Chondrocyte (in vitro differentiated cells): Measurements from ENCODE around the gene ICOSLG. TPM values are rescaled to one million over a fixed set of nuclear protein-coding genes. Genes with fewer than 3 reads are reported as not detected.
"Not testable (repeated sequence)": the region's sequence is repeated elsewhere in the genome, so short reads cannot be mapped to it uniquely, and the experiment has no call there.

Source experiments
- DNase-seq: peaks from one replicate; pipeline ENCODE4 v3.0.0; 2021; ENCODE audit warnings: mixed read lengths, low spot score
- H3K27ac Mint-ChIP-seq: one replicate; pipeline ENCODE4 v1.8.0; 2021; ENCODE audit warnings: mild to moderate bottlenecking, moderate library complexity, mixed read lengths; ENCODE audit not compliant: unreplicated experiment
- H3K27me3 Mint-ChIP-seq: 2 replicates; pipeline ENCODE4 v1.8.0; 2021; ENCODE audit warnings: low read depth, mixed read lengths
- H3K36me3 Mint-ChIP-seq: 2 replicates; pipeline ENCODE4 v1.8.0; 2021; ENCODE audit warnings: low read depth, mixed read lengths
- H3K4me1 Mint-ChIP-seq: 2 replicates; pipeline ENCODE4 v1.8.0; 2021; ENCODE audit warnings: low read depth, mild to moderate bottlenecking, mixed read lengths
- H3K4me3 Mint-ChIP-seq: one replicate; pipeline ENCODE4 v1.8.0; 2021; ENCODE audit warnings: mild to moderate bottlenecking, moderate library complexity, mixed read lengths; ENCODE audit not compliant: unreplicated experiment
- H3K9me3 Mint-ChIP-seq: 2 replicates; pipeline ENCODE4 v1.8.0; 2021; ENCODE audit warnings: low read depth, mixed read lengths
- CTCF ChIP-seq: fragments of 200-600 bp; sonication (generic); IDR thresholded peaks from 2 replicates; pipeline ENCODE4 v1.5.0; 2021; ENCODE audit warnings: antibody characterized with exemption, mild to moderate bottlenecking, moderate library complexity
- total RNA-seq: library from RNA; stranded (reverse); gene quantifications from 3 replicates; pipeline ENCODE4 v1.2.1, GENCODE V29; 2021

Gene ICOSLG
- total RNA-seq, 1 donor from 2014 or later = 5.1 TPM

DNA sequence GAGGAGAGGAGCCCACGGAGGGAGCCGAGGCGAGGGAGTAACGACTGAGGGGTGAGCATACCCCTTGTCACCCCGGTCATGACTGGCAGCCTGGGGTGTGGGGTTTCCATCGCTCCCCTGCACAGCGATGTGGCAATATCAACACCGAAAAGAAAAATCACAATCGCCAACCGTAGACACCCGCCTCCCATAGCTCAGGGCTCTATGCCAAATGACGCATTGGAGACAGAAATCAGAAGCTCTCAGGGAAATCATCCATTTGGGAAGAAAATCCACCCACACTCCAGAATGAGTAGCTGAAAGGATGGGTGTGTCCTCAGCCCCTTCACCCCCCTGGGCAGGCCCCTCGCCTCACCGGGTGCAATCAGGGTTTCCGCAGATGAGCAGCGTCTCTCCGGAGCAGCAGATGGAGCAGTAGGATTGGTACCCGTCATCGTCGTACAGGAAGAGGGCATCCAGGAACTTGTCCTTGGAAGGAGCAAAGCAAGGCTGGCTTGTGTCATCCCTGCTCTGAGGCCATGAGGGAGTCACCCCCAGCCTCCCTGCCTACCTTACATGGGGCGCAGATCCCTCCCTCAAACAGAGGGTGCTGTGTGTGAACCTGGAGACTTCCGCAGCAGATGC, 18.5 kb upstream of the ICOSLG start:
- peaks cover 2% of the 10 kb centered on the region for H3K36me3 Mint-ChIP-seq
- peak; percentile 57 for DNase-seq
- peaks cover 9% of the 10 kb centered on the region for H3K9me3 Mint-ChIP-seq
- no peak for TF ChIP-seq CTCF
- H3K4me3 Mint-ChIP-seq = no peak overlapping the region
- peaks cover 10% of the 10 kb centered on the region for H3K27me3 Mint-ChIP-seq
- peaks cover 6% of the 10 kb centered on the region for H3K4me1 Mint-ChIP-seq
- H3K27ac Mint-ChIP-seq = no peak overlapping the region

- no peak for TF ChIP-seq CTCF
- H3K4me1 Mint-ChIP-seq = peaks cover 3% of the 10 kb centered on the region
- peaks cover 2% of the 10 kb centered on the region for H3K36me3 Mint-ChIP-seq
- H3K9me3 Mint-ChIP-seq = peaks cover 9% of the 10 kb centered on the region
- peak; percentile 88 for DNase-seq
- no peak overlapping the region for H3K4me3 Mint-ChIP-seq
- no peak overlapping the region for H3K27ac Mint-ChIP-seq
- H3K27me3 Mint-ChIP-seq = peaks cover 8% of the 10 kb centered on the region
Observed at GRCh38 chr21:44258056-44258725, 17.4 kb upstream of the ICOSLG start.

- no peak overlapping the region for H3K4me3 Mint-ChIP-seq
- peaks cover 7% of the 10 kb centered on the region for H3K27me3 Mint-ChIP-seq
- TF ChIP-seq CTCF = no peak
- peak; percentile 57 for DNase-seq
- peaks cover 9% of the 10 kb centered on the region for H3K9me3 Mint-ChIP-seq
- H3K36me3 Mint-ChIP-seq = peaks cover 2% of the 10 kb centered on the region
- H3K27ac Mint-ChIP-seq = no peak overlapping the region
- peaks cover 3% of the 10 kb centered on the region for H3K4me1 Mint-ChIP-seq
Observed at GRCh38 chr21:44255511-44255981, 14.8 kb upstream of the ICOSLG start.

DNA sequence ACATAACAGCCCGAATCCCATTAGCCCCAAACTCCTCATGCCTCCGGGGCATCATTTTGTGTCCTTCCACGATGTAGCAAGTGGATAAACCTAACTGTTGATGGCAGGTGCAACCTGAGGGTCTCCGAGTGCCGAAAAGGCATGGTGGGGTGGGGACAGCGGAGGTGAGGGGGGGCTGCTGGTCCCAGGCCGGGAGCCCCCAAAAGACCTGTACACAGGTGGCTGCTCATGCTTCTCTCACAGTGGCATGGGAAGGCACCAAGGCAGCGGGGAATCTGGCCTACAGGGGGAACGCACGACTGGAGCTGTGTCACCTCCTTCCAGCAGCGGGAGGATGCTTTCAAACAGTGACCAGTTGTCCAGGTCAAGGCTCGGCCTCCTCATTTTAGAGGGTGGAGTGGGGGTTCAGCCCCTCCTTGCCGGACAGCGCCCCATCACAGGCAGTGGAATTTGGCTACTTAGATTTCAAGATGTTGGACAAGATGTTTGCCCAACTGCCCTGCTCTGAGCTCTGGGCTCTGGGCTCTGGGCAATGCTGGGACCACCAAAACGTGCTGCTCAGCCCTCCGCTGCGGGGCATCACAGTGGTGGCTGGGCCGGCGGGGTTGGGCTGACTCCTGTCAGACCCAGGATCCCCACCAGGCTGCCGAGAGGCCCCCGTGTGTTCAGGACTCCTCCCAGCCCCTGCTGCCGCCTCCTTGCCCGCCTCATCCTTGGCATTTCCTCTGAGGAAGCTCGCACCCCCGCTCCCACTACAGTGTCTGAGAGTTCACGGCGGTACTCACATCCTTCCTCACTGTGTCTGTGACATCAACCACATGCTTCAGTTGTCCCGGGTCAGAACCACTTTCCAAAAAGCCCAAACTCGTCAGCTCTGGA, 13.3 kb upstream of the ICOSLG start:
- H3K9me3 Mint-ChIP-seq = no peaks in the 10 kb centered on the region
- no peak for TF ChIP-seq CTCF
- no peak overlapping the region for H3K27ac Mint-ChIP-seq
- peaks cover 3% of the 10 kb centered on the region for H3K4me1 Mint-ChIP-seq
- no peaks in the 10 kb centered on the region for H3K36me3 Mint-ChIP-seq
- peaks cover under 1% of the 10 kb centered on the region for H3K27me3 Mint-ChIP-seq
- no peak overlapping the region for H3K4me3 Mint-ChIP-seq
- peak; percentile 90 for DNase-seq

- H3K27ac Mint-ChIP-seq, H3K9me3 Mint-ChIP-seq, DNase-seq, H3K4me3 Mint-ChIP-seq, H3K27me3 Mint-ChIP-seq, H3K4me1 Mint-ChIP-seq, H3K36me3 Mint-ChIP-seq: not testable (repeated sequence)
Observed at GRCh38 chr21:44249204-44250037, 8.7 kb upstream of the ICOSLG start.

- H3K27ac Mint-ChIP-seq, H3K27me3 Mint-ChIP-seq, H3K9me3 Mint-ChIP-seq, H3K36me3 Mint-ChIP-seq, DNase-seq, H3K4me3 Mint-ChIP-seq, H3K4me1 Mint-ChIP-seq: not testable (repeated sequence)
Observed at GRCh38 chr21:44247904-44248303, 7.2 kb upstream of the ICOSLG start.

GRCh38 chr21:44243980-44244379, 3.2 kb upstream of the ICOSLG start:
- not testable (repeated sequence) for H3K4me3 Mint-ChIP-seq, H3K9me3 Mint-ChIP-seq, H3K4me1 Mint-ChIP-seq, H3K27ac Mint-ChIP-seq, DNase-seq, H3K36me3 Mint-ChIP-seq, H3K27me3 Mint-ChIP-seq

- not testable (repeated sequence) for H3K36me3 Mint-ChIP-seq, H3K4me3 Mint-ChIP-seq, H3K27ac Mint-ChIP-seq, H3K27me3 Mint-ChIP-seq, H3K9me3 Mint-ChIP-seq, H3K4me1 Mint-ChIP-seq, DNase-seq
Observed at GRCh38 chr21:44241281-44241680, 538 bp upstream of the ICOSLG start.
